Islet of Langerhans (tissue), 1 donor: ENCODE data around the gene OR2V2.

Experiments
- FAIRE-seq: peaks from one replicate; lab custom pipeline; 2011; peaks lifted over from hg19 to GRCh38; lab: Jason Lieb, UNC

Gene OR2V2

DNA sequence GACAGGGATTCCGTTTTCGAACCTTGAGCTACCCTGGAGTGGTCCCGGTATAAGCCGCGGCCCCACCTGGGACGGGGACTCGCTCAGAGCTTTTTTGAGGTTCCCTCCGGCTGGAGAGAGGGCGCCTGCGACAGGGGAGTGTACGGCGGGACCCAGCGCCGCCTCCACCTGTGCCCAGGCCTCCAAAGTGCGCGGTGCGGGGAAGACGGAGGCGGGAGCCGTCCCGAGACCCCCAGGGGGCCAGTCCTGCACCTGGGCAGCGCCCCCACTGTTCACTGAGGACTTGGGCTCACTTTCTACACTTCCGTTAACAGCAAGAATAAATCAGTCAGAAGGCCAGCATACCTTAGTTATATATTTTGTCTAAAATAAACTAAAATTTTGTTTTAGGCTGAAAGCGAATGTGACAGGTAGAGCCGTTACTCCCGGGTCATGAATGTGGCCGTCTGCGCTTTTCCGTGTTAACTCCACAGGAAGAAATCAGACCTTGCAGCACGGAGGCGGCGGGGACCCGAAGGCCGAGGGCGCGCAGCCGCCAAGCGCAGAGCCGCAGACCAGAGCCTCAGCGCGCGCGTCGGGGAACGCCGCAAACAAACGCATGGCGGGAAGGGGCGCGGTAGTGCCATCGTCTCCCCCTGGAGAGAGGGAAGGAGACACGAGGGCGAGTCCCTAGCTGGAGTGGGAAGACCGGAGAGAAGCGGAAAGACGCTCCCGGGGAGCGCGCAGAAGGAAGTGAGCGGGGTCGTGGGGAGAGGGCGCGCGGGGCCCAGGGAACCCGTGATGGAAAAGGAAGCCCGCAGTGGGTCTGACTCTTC is 43.5 kb downstream of the OR2V2 start:
- FAIRE-seq = no peak

DNA sequence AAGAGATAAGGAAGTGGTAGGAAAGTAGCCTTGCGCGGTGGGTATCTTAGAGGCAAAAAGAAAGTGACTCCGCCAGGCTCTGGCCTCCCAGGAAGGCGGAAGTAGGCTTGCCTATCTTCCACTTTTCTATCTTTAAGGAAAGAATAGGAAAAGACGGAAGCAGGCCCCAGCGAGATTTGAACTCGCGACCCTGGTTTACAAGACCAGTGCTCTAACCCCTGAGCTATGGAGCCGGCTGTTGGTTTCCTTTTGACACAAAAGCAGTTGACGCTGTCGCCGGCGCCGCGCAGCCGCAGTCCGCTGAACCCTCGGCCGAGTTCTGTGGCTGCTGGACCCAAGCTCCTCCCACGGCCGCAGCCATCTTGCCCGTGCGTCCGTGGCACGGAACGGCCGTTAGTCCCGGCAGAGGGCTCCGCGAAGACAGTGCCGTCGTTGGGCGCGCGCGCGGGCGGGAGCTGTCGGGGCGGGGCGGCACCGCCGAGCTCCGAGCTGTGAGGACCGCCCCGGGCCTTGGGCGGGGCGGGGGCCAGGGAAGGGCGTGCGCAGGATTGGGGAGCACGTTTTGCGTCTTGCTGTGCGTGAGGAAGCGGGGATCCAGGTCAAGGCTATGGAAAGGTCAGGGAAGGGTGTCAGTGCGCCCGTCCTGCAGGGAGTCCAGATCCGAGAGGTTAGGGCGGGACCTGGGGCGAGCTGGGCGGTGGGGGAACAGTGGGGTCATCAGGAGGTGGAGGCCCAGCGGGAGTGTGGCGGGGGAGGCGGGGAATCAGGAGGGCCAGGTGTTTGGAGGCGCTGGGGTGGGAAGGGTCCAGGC is 44.3 kb downstream of the OR2V2 start:
- no peak for FAIRE-seq

DNA sequence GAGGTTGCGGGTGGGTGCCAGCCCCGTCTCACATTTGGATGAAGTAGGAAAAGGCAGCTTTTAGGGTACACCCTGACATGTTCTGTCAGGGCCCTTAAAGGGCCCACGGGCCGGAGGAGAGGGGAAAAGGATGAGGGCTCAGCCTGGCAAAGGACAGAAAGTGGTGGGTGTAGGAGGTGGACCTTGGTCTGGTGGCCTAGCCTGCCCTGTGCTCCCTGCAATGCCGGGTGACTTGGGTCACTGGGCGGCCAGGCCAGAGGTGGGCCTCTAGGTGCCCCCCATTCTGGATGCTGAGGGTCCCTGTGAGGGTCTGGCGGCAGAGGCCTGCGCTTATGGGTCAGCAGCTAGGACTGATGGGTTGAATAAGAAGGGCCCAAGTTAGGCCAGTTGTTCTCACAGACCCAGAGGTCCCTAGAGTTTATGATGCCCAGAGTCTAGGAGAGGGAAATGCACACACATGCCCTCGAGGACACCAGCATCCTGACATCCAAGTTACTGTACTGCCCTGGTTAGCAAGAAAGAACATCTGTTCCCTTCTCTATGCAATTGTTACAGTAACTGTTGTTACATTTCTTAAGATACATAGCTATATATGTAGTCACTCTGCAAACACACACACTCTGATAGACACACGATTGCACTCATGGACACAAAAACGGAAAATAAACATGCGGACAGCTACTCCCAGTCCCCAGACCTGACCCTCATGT is 45.1 kb downstream of the OR2V2 start:
- no peak for FAIRE-seq

- FAIRE-seq = no peak
Observed at GRCh38 chr5:181193656-181194055, 46.3 kb downstream of the OR2V2 start.

DNA sequence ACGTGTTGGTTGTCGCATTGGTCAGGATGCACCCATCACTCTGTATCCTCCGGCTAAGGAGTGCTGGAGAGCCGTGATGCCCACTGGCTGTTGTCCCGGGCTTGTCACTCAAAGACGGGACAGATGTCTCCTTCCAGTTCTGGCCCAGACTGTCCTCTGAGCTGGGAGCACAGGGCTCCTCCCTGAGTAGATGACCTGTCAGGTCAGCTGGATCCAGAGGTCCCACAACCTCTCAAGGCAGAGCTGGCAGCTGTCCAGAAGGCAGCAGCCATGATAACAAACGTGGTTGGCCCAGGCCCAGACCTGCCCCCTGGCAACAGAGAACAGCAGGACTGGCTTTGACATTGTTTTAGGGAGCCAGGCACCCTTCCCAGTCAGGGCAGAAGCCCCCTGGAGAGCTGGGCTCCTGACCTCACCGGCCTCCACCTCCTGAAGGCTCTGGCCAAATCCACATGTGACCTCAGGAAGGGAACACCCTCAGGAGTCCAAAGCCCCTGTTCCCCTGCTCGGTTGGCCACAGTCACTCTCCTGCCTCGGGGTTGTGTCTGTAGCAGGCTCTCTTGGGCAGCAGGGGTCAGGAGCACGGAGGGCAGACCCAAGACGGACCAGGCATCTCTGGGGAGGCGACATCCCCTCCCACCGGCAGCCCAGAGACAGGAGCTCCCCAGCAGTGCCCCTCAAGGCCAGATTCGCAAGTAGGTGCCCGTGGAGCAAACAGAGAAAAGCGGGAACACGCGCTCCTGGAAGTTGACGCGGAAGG is 47.3 kb downstream of the OR2V2 start:
- no peak for FAIRE-seq

DNA sequence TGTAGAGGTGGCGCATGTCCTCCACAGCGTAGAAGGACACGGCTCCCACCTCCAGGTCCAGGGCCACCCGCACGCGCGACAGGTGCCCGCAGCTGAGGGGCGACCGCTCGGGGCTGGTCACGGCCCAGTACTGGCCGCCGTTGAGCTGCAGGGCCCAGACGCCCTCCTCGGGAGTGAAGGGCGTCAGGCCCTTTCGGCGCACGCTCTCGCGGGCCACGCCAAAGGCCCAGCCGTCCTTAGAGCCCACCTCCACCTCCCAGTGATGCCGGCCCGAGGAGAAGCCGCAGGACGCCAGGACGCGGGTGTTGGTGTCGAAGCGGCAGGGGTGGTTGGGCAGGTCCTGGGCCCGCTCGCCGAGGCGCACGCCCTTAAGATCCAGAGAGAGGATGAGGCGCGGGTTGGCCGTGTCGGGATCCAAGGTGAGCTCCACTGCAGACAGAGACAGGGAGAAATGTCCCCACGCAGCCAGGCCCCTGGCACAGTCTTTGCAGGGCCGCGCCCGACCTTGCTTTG is 47.9 kb downstream of the OR2V2 start:
- no peak for FAIRE-seq

DNA sequence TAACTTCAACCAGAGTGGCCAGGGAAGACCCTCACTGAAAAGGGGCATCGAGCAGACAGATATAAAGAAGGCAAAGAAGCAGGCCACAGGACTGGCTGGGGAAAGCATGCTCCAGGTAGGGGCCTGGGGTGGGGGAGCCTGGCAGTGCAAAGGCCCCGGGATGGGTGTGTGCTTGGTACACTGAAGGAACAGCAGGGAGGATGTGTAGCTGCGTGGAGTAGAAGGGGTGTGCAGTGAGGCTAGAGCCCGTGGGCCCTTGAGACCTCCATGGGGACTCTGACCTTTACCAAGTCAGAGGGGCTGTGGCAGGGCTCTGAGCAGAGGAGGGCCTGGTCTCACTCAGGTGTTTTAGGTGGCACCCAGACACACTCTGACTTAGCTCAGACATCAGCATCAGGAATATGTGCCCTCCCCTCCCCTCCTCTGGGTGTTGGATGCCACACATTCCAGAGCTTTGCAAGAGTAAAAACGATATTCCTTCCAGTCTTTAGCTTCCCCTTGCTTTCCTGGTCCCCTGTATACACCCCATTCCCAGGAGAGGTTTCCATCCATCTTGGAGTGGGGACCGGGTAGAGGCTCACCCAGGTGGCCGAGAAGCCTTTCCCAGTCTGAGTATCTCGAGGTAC is 50.1 kb downstream of the OR2V2 start:
- no peak for FAIRE-seq

GRCh38 chr5:181198106-181198685 is 50.8 kb downstream of the OR2V2 start:
- FAIRE-seq = no peak

DNA sequence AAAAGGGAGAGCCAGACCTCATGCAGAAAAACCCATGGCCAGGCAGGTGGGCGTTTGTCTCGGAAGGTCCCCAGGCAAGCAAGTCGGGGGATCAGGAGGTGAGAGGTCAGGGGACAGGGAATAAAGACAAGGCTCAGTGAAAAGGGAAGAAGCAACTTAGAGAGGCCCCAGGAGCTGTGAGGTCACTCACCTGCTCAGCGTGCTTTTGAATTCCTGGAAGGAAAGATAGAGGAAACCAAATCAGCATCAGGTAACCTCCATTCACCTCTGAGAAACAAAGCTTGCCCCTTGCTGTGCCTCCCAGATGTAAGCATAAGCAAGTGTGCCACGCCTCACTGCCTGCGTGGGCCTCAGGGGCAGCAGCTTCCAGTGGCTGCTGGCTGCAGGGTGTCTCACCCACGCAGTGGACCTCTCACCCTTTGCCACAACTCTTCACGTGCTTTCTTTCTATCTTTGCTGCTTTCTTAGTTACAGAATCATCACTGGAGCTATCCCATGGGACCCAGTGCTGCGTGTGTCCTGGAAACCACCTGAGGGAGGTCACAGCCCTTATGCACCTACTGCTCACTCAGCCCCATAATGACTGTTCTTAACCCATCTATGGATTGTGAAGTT is 51.6 kb downstream of the OR2V2 start:
- FAIRE-seq = no peak

DNA sequence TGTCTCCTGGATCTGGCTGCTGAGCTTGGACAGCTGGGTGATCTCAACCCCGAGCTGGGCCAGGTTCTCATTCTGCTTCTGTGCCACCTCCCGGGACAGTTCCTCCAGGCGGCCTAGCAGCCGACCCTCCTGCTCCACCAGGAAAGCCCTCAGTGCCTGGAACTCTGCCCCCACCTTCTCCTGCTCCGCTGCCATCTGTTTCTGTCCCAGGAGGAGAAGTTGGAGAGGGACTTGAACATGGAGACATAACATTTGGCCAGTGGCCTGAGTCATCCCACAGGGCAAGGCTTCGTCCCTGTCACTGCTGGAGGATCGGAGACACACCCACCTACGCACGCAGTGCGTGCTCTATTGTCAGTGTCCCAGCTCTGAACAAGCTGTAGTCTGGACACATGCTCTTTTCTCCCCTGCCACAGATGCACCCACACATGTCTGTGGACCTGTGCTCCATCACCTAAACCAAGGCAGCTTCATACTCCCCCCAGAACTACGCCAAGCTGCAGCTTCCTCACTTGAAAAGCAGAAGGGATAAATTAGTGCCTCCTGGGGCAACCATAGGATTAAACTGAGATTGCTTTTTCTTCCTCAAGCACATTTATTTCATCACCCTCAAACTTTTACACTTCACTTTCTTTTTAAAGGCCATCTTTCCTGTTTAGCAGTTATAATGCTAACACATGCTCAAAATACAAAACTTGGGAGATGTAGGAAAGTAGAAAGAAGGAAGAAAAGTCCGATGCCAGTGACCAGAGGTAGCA is 52.7 kb downstream of the OR2V2 start:
- FAIRE-seq = no peak

GRCh38 chr5:181200816-181201215 is 53.4 kb downstream of the OR2V2 start:
- FAIRE-seq = no peak

GRCh38 chr5:181203093-181203711 is 55.8 kb downstream of the OR2V2 start:
- no peak for FAIRE-seq

DNA sequence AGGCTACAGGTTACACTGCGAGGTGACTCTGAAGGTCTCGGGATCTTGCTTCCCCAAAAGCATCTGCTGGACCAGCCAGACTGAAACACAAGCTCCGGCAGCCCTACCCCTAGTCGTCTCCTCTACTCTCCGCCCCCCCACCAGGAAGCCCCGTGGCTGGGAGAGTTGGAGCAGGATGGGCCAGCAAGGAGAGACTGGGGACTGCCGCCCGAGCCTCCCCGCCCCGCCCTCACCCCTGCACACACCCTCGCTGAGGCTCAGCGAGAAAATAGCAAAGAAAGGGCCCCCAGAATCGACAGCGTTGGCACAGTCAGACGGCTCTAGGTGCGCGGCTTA is 56.4 kb downstream of the OR2V2 start:
- no peak for FAIRE-seq

GRCh38 chr5:181204113-181204825 is 56.9 kb downstream of the OR2V2 start:
- FAIRE-seq = no peak

- no peak for FAIRE-seq
Observed at GRCh38 chr5:181204826-181205760, 57.7 kb downstream of the OR2V2 start, which contains the start of gene TRIM7. TSS of gene TRIM7 (minus strand) at chr5:181205196. CDS start at chr5:181205110, 86 bp downstream.

DNA sequence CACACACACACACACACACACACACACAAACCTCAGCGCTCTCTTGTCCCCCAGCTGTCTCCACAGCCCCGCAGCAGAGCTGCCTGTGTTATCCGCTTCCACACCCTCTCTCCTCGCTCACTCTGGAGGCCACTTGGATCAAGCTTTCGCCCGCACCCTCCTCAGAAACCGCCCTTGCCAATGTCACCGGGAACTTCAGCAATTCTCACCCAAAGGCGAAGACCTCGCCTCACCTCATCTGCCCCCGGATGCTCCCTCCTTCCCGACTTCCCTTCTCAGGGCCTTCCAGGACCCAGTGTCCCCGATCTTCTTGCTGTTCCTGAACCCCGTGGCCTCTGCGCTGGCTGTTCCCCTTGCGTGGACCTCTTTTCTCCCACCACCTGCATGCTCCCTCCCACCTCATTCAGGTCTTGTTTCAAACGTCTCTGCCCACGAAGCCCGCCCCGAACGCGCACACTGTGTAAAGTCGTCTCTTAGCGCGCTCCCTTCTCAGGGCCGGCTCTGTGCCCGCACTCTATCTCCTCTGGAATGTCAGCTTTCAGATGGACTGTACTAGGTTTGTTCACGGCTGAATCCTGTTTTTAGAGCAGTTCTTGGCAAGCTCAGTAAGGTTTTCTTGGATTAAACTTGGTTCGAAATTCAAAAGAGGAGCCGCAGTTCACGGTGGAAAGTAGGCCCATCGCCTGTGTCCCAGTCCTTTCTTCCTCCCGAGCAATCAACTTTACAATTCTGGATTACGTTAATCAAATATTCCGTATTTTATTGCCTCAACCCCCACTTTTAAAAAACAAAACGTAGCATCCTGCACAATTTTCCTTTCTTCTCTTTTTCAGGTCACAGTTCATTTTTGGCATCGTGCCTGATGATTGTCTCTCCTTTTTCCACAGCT is 58.6 kb downstream of the OR2V2 start:
- FAIRE-seq = no peak
